ENCODE data around the gene SPAG9. TPM values are rescaled to one million over a fixed set of nuclear protein-coding genes. Genes with fewer than 3 reads are reported as not detected.

SPAG9 gene
- total RNA-seq, 1 experiment from 2014 or later, result 130 TPM

- ChIA-PET CTCF (no interaction called here), POLR2A (no interaction called here)
- no peaks in the 10 kb centered on the region for H3K36me3 ChIP-seq (ENCODE audit: control insufficient read depth, insufficient read depth, low read length)
- no peaks in the 10 kb centered on the region for H3K27me3 ChIP-seq (replicated peaks; ENCODE audit: control insufficient read depth, insufficient read depth, low read length)
- H3K4me3 ChIP-seq (ENCODE audit: low read depth, low read length), result no peak overlapping the region
- no peaks in the 10 kb centered on the region for H3K9me3 ChIP-seq
- Mint-ChIP-seq H3K4me1 (ENCODE audit: low read depth, unreplicated experiment) (no peaks in the 10 kb centered on the region), H3K36me3 (ENCODE audit: insufficient read depth, unreplicated experiment) (peaks cover 54% of the 10 kb centered on the region), H3K27me3 (ENCODE audit: insufficient read depth, unreplicated experiment) (no peaks in the 10 kb centered on the region), H3K4me3 (ENCODE audit: unreplicated experiment) (no peak overlapping the region), H3K27ac (ENCODE audit: unreplicated experiment) (no peak overlapping the region), H3K9me3 (ENCODE audit: unreplicated experiment) (no peaks in the 10 kb centered on the region)
- intact Hi-C loops (cut with micrococcal nuclease; ENCODE audit: unreplicated experiment), result no loop called here
- TF ChIP-seq CTCF (IDR thresholded peaks at IDR 0.05; ENCODE audit: insufficient read depth in 1 of 2, low read depth in 1 of 2, low read length in 1 of 2, severe bottlenecking in 1 of 2, unreplicated experiment in 1 of 2), result no peak
- H3K4me1 ChIP-seq, result no peaks in the 10 kb centered on the region
- BruUV-seq (replicated peaks), result no TSS peak
- no peak for DNase-seq
Measured at GRCh38 chr17:50986989-50987660, 133.5 kb downstream of the SPAG9 start.

- Histone ChIP-seq H3K36me3 (ENCODE audit: control insufficient read depth, insufficient read depth, low read length) (no peaks in the 10 kb centered on the region), H3K9me3 (no peaks in the 10 kb centered on the region), H3K27me3 (replicated peaks; ENCODE audit: control insufficient read depth, insufficient read depth, low read length) (no peaks in the 10 kb centered on the region), H3K4me1 (peaks cover 17% of the 10 kb centered on the region), H3K4me3 (ENCODE audit: low read depth, low read length) (no peak overlapping the region)
- BruUV-seq (replicated peaks), result no TSS peak
- ChIA-PET CTCF (no interaction called here), POLR2A (no interaction called here)
- H3K27ac Mint-ChIP-seq (ENCODE audit: unreplicated experiment), result no peak overlapping the region
- peaks cover 48% of the 10 kb centered on the region for H3K36me3 Mint-ChIP-seq (ENCODE audit: insufficient read depth, unreplicated experiment)
- intact Hi-C loops (cut with micrococcal nuclease; ENCODE audit: unreplicated experiment), result no loop called here
- peaks cover 24% of the 10 kb centered on the region for H3K4me1 Mint-ChIP-seq (ENCODE audit: low read depth, unreplicated experiment)
- H3K27me3 Mint-ChIP-seq (ENCODE audit: insufficient read depth, unreplicated experiment), result no peaks in the 10 kb centered on the region
- no peak overlapping the region for H3K4me3 Mint-ChIP-seq (ENCODE audit: unreplicated experiment)
- H3K9me3 Mint-ChIP-seq (ENCODE audit: unreplicated experiment), result no peaks in the 10 kb centered on the region
- TF ChIP-seq CTCF (IDR thresholded peaks at IDR 0.05; ENCODE audit: insufficient read depth in 1 of 2, low read depth in 1 of 2, low read length in 1 of 2, severe bottlenecking in 1 of 2, unreplicated experiment in 1 of 2), result no peak
- DNase-seq, result no peak
Measured at GRCh38 chr17:50981279-50981678, 139.4 kb downstream of the SPAG9 start.

- no peak overlapping the region for H3K27ac Mint-ChIP-seq (ENCODE audit: unreplicated experiment)
- ChIA-PET CTCF (interaction anchor here (1.5 kb wide), 1 partner anchor 127 kb away, joined by 10 read pairs; no protein-coding TSS in a partner anchor), POLR2A (no interaction called here)
- BruUV-seq (replicated peaks), result no TSS peak
- H3K36me3 ChIP-seq (ENCODE audit: control insufficient read depth, insufficient read depth, low read length), result no peaks in the 10 kb centered on the region
- no peak for TF ChIP-seq CTCF (IDR thresholded peaks at IDR 0.05; ENCODE audit: insufficient read depth in 1 of 2, low read depth in 1 of 2, low read length in 1 of 2, severe bottlenecking in 1 of 2, unreplicated experiment in 1 of 2)
- intact Hi-C loops (cut with micrococcal nuclease; ENCODE audit: unreplicated experiment), result no loop called here
- no peak overlapping the region for H3K4me3 ChIP-seq (ENCODE audit: low read depth, low read length)
- no peak overlapping the region for H3K4me3 Mint-ChIP-seq (ENCODE audit: unreplicated experiment)
- H3K9me3 ChIP-seq, result no peaks in the 10 kb centered on the region
- H3K36me3 Mint-ChIP-seq (ENCODE audit: insufficient read depth, unreplicated experiment), result peaks cover 44% of the 10 kb centered on the region
- H3K9me3 Mint-ChIP-seq (ENCODE audit: unreplicated experiment), result no peaks in the 10 kb centered on the region
- H3K27me3 ChIP-seq (replicated peaks; ENCODE audit: control insufficient read depth, insufficient read depth, low read length), result no peaks in the 10 kb centered on the region
- DNase-seq, result no peak
- H3K27me3 Mint-ChIP-seq (ENCODE audit: insufficient read depth, unreplicated experiment), result no peaks in the 10 kb centered on the region
- H3K4me1 ChIP-seq, result peaks cover 17% of the 10 kb centered on the region
- peaks cover 24% of the 10 kb centered on the region for H3K4me1 Mint-ChIP-seq (ENCODE audit: low read depth, unreplicated experiment)
Measured at GRCh38 chr17:50979524-50979927, 141.1 kb downstream of the SPAG9 start.
